Upper lobe of left lung (tissue), 6 donors: ENCODE data around the gene PRPH. TPM values are rescaled to one million over a fixed set of nuclear protein-coding genes. Genes with fewer than 3 reads are reported as not detected.
"Not testable (repeated sequence)": the region's sequence is repeated elsewhere in the genome, so short reads cannot be mapped to it uniquely, and the experiment has no call there.

Source experiments
- ATAC-seq, 2 donors: fragments of 200-7000 bp; cut with Tn5 transposase; one replicate each; pipeline ENCODE4 v1.9.1; 2022; ENCODE audit warnings: mild to moderate bottlenecking in 2 of 2, moderate library complexity in 2 of 2; ENCODE audit not compliant: low FRiP score in 2 of 2
- DNase-seq, 2 donors: peaks; one replicate each; pipeline ENCODE4 v3.0.0-alpha.2; 2019 to 2020
- H3K27ac ChIP-seq, 4 donors: fragments of 200-600 bp; sonication (generic); one replicate each; pipeline ENCODE4 v1.5.1; 2016 to 2019
- H3K27me3 ChIP-seq, 4 donors: fragments of 200-600 bp; sonication (generic); one replicate each; pipeline ENCODE4 v1.5.1; 2017 to 2019
- H3K36me3 ChIP-seq, 4 donors: fragments of 200-600 bp; sonication (generic); one replicate each; pipeline ENCODE4 v1.5.1; 2016 to 2019
- H3K4me1 ChIP-seq, 4 donors: fragments of 200-600 bp; sonication (generic); one replicate each; pipeline ENCODE4 v1.5.1; 2018 to 2019
- H3K4me3 ChIP-seq, 4 donors: fragments of 200-600 bp; sonication (generic); one replicate each; pipeline ENCODE4 v1.5.1; 2017 to 2019; ENCODE audit warnings: mild to moderate bottlenecking in 2 of 4, moderate library complexity in 1 of 4
- H3K9me3 ChIP-seq, 4 donors: fragments of 200-600 bp; sonication (generic); one replicate each; pipeline ENCODE4 v1.5.1; 2018 to 2019
- CTCF ChIP-seq, 6 experiments: fragments of 450-650 bp in 4 of 6; fragments of 200-600 bp in 2 of 6; sonication (generic) in 2 of 6; IDR thresholded peaks; one replicate each; pipeline ENCODE4 v1.5.1; 2016 to 2019; ENCODE audit warnings: antibody characterized with exemption in 6 of 6
- EP300 ChIP-seq, 4 donors: sonication (generic); formaldehyde crosslinking; IDR thresholded peaks; one replicate each; pipeline ENCODE4 v1.5.1; 2017; ENCODE audit warnings: antibody characterized with exemption in 4 of 4, control low read depth in 2 of 4
- POLR2A ChIP-seq, 4 donors: fragments of 450-650 bp; IDR thresholded peaks; one replicate each; pipeline ENCODE4 v1.5.1; 2016 to 2017; ENCODE audit warnings: antibody characterized with exemption in 4 of 4, mild to moderate bottlenecking in 2 of 4
- POLR2AphosphoS5 ChIP-seq, 2 donors: sonication (generic); formaldehyde crosslinking; IDR thresholded peaks; one replicate each; pipeline ENCODE4 v1.5.1; 2017; ENCODE audit warnings: antibody characterized with exemption in 2 of 2
- WGBS, 2 donors: methylation state at CpG; one replicate each; pipeline ENCODE4 v1.1.5; 2017 to 2018; 5-methylcytosine and 5-hydroxymethylcytosine counted together
- total RNA-seq, 6 donors: library from RNA; depleted of rRNA in 4 of 6; stranded (reverse); fragments of >200 nt in 4 of 6; gene quantifications; one replicate each; pipeline versions ENCODE4 v1.1.0 to v1.2.1, GENCODE V29; 2016 to 2021
- donor health status: DM: no; HTN: no; CAD: no; lungs with moderate emphysema.
- donor health status: DM: no; HTN: yes; CAD: no; lungs with severe emphysema.

Gene PRPH
- total RNA-seq, 6 donors from 2014 or later = 0.27 to 1.2 TPM; not detected in 4

GRCh38 chr12:49279706-49280159 is 15.2 kb upstream of the PRPH start:
- peak overlapping the region in 3 of 4 donors; percentile 28 to 75 (median 73) for H3K27ac ChIP-seq
- WGBS, 2 donors = 44 to 46% methylated on average over 5 to 6 of the region's 7 CpGs
- peaks cover 0 to 13% (median 0%) of the 10 kb centered on the region in 4 donors for H3K4me1 ChIP-seq
- TF ChIP-seq POLR2A (IDR thresholded peaks at IDR 0.05) (peak in 1 of 4 donors; percentile 40), POLR2AphosphoS5 (IDR thresholded peaks at IDR 0.05) (peak in 1 of 2 donors; percentile 36), EP300 (IDR thresholded peaks at IDR 0.05) (no peak)
- peak; percentile 60 to 78 for ATAC-seq
- DNase-seq = peak in 1 of 2 donors; percentile 87
- peaks cover 0 to 3% (median 0%) of the 10 kb centered on the region in 4 donors for H3K36me3 ChIP-seq
- H3K4me3 ChIP-seq = no peak overlapping the region
- H3K27me3 ChIP-seq = no peaks in the 10 kb centered on the region
- H3K9me3 ChIP-seq = no peaks in the 10 kb centered on the region

GRCh38 chr12:49280545-49280944 is 14.4 kb upstream of the PRPH start:
- not testable (repeated sequence) for H3K27me3 ChIP-seq, DNase-seq, H3K36me3 ChIP-seq, H3K4me3 ChIP-seq, ATAC-seq, H3K9me3 ChIP-seq
- peak overlapping the region in 3 of 4 donors; percentile 28 to 75 (median 73) for H3K27ac ChIP-seq
- WGBS, 2 donors = 79 to 91% methylated on average over 6 of the region's 6 CpGs
- H3K4me1 ChIP-seq = peaks cover 0 to 13% (median 0%) of the 10 kb centered on the region in 4 donors

DNA sequence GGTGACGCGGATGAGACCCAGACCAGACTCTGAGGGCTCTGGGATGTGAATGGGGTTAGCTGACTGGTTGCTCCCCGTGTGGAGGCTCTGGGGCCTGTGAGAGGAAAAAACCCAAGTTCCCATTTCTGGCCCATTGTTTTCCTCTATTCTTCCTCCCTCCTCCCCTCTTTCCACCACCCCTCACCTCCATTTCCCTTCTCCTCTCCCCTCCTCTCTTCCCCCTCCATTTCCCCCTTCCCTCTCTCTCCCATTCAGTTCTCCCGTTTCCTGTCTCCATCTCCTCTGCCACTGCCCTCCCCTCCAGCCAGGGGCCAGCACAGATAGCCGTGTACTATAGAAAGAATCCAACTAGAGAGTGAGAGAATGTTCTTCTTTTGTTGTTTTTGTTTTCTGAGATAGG is 12.6 kb upstream of the PRPH start:
- no peak for TF ChIP-seq EP300 (IDR thresholded peaks at IDR 0.05)
- no peak for TF ChIP-seq POLR2AphosphoS5 (IDR thresholded peaks at IDR 0.05)
- TF ChIP-seq CTCF (IDR thresholded peaks at IDR 0.05) = no peak
- no peak for TF ChIP-seq POLR2A (IDR thresholded peaks at IDR 0.05)
- 77 to 79% methylated on average over 5 of the region's 5 CpGs for WGBS, 2 donors
- DNase-seq (no peak), ATAC-seq (no peak)
- H3K27me3 ChIP-seq = no peaks in the 10 kb centered on the region
- H3K36me3 ChIP-seq = no peaks in the 10 kb centered on the region
- H3K27ac ChIP-seq = no peak overlapping the region
- H3K4me3 ChIP-seq = no peak overlapping the region
- no peaks in the 10 kb centered on the region for H3K9me3 ChIP-seq
- peaks cover 0 to 13% (median 0%) of the 10 kb centered on the region in 4 donors for H3K4me1 ChIP-seq

DNA sequence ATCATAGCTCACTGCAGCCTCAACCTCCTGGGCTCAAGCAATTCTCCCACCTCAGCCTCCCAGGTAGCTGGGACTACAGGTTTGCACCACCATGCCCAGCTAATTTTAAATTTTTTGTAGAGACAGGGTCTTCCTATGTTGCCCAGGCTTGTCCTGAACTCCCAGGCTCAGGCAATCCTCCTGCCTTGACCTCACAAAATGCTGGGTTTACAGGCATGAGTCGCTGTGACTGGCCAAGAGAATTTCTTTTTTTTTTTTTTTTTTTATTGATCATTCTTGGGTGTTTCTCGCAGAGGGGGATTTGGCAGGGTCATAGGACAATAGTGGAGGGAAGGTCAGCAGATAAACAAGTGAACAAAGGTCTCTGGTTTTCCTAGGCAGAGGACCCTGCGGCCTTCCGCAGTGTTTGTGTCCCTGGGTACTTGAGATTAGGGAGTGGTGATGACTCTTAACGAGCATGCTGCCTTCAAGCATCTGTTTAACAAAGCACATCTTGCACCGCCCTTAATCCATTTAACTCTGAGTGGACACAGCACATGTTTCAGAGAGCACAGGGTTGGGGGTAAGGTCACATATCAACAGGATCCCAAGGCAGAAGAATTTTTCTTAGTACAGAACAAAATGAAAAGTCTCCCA is 12.1 kb upstream of the PRPH start:
- not testable (repeated sequence) for H3K4me3 ChIP-seq, H3K27me3 ChIP-seq, H3K9me3 ChIP-seq, H3K36me3 ChIP-seq, H3K27ac ChIP-seq, ATAC-seq, DNase-seq
- 73 to 75% methylated on average over 2 to 3 of the region's 6 CpGs for WGBS, 2 donors
- H3K4me1 ChIP-seq = peaks cover 0 to 13% (median 0%) of the 10 kb centered on the region in 4 donors

GRCh38 chr12:49283541-49284429 is 11.2 kb upstream of the PRPH start:
- 87 to 89% methylated on average over 5 to 17 of the region's 25 CpGs for WGBS, 2 donors
- DNase-seq = peak in 1 of 2 donors; percentile 54
- Histone ChIP-seq H3K9me3 (no peaks in the 10 kb centered on the region), H3K36me3 (no peaks in the 10 kb centered on the region), H3K27me3 (no peaks in the 10 kb centered on the region), H3K4me3 (no peak overlapping the region), H3K27ac (no peak overlapping the region), H3K4me1 (peaks cover 0 to 13% (median 0%) of the 10 kb centered on the region in 4 donors)
- ATAC-seq = no peak
- TF ChIP-seq POLR2AphosphoS5 (IDR thresholded peaks at IDR 0.05) (no peak), EP300 (IDR thresholded peaks at IDR 0.05) (no peak), POLR2A (IDR thresholded peaks at IDR 0.05) (no peak), CTCF (IDR thresholded peaks at IDR 0.05) (no peak)

GRCh38 chr12:49284672-49285071 is 10.3 kb upstream of the PRPH start:
- no peak for DNase-seq
- 80 to 84% methylated on average over 4 of the region's 4 CpGs for WGBS, 2 donors

More at GRCh38 chr12:49284672-49285071, 10.3 kb upstream of the PRPH start:
- no peak overlapping the region for H3K4me3 ChIP-seq
- no peaks in the 10 kb centered on the region for H3K27me3 ChIP-seq
- no peaks in the 10 kb centered on the region for H3K36me3 ChIP-seq
- TF ChIP-seq POLR2AphosphoS5 (IDR thresholded peaks at IDR 0.05) (no peak), EP300 (IDR thresholded peaks at IDR 0.05) (no peak), CTCF (IDR thresholded peaks at IDR 0.05) (no peak), POLR2A (IDR thresholded peaks at IDR 0.05) (no peak)
- peaks cover 0 to 9% (median 0%) of the 10 kb centered on the region in 4 donors for H3K4me1 ChIP-seq
- no peaks in the 10 kb centered on the region for H3K9me3 ChIP-seq
- H3K27ac ChIP-seq = no peak overlapping the region
- no peak for ATAC-seq
